Dendritic cell treated with granulocyte-macrophage colony-stimulating factor and Interleukin-4, amounts not matched to agents 40 ng/mL and 50 ng/mL, for 4 days (primary cell): ENCODE measurements around the gene EPB41.

Experiments
- H3K27ac Mint-ChIP-seq: one replicate; pipeline ENCODE4 v1.8.0; 2022; ENCODE audit warnings: mild to moderate bottlenecking, mixed read lengths
- H3K27me3 Mint-ChIP-seq: one replicate; pipeline ENCODE4 v1.8.0; 2022; ENCODE audit warnings: mild to moderate bottlenecking, mixed read lengths
- H3K36me3 Mint-ChIP-seq: one replicate; pipeline ENCODE4 v1.8.0; 2022; ENCODE audit warnings: low read depth, mixed read lengths
- H3K4me1 Mint-ChIP-seq: one replicate; pipeline ENCODE4 v1.8.0; 2022; ENCODE audit warnings: low read depth, mixed read lengths
- H3K4me3 Mint-ChIP-seq: one replicate; pipeline ENCODE4 v1.8.0; 2022; ENCODE audit warnings: mild to moderate bottlenecking, moderate library complexity, mixed read lengths
- H3K9me3 Mint-ChIP-seq: one replicate; pipeline ENCODE4 v1.8.0; 2022; ENCODE audit warnings: mixed read lengths
- intact Hi-C: fragments of 100-400 bp; cut with micrococcal nuclease; formaldehyde crosslinking; loops from one replicate; pipeline ENCODE4 v1.15.0; 2022

Gene EPB41

DNA sequence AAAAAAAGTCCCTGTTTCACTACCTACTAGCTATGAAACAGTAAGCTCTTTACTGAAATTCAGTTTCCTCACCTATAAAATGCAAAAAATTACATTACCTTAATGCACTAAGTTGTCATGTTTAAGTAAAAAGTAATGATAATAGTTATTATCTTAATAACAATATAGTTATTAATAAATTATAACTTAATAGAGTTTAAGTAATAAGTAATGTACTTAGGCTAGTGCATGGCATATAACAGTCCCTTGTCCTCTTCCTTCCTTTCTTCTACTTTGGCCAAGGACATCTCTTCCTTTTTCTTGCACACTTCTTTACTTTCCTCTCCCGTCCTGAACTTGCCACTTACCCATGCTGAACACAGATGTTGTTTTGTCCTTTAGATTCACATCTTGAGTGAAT, 200.3 kb downstream of the EPB41 start:
- no peaks in the 10 kb centered on the region for H3K9me3 Mint-ChIP-seq
- no peak overlapping the region for H3K27ac Mint-ChIP-seq
- H3K36me3 Mint-ChIP-seq, result peaks cover 83% of the 10 kb centered on the region

DNA sequence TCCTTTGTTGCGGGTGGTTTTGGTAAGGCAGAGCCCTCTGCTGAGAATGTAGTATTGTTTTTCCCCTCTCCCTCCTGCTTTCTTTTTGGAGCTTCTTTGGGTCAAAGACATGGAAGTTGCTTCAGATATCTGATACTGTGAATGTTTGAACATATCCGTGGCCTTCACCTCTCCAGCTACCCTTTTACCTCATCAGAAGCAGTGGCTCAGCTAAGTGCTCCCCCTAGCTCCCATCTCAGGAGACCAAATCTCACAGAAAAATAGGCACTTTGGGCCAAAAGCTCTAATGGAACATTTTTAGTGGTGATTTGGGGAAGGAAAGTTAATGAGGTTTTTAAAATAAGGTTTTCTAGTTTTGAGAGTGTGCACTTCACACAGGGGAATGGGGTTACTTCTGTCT, 203.0 kb downstream of the EPB41 start:
- Mint-ChIP-seq H3K27ac (no peak overlapping the region), H3K27me3 (peaks cover 24% of the 10 kb centered on the region), H3K36me3 (peaks cover 59% of the 10 kb centered on the region), H3K9me3 (no peaks in the 10 kb centered on the region), H3K4me1 (no peaks in the 10 kb centered on the region), H3K4me3 (no peak overlapping the region)
- intact Hi-C loops, result no loop called here

More for the DNA sequence above, 200.3 kb downstream of the EPB41 start:
- peaks cover 1% of the 10 kb centered on the region for H3K27me3 Mint-ChIP-seq
- H3K4me3 Mint-ChIP-seq, result no peak overlapping the region
- intact Hi-C loops, result no loop called here
- H3K4me1 Mint-ChIP-seq, result no peaks in the 10 kb centered on the region

DNA sequence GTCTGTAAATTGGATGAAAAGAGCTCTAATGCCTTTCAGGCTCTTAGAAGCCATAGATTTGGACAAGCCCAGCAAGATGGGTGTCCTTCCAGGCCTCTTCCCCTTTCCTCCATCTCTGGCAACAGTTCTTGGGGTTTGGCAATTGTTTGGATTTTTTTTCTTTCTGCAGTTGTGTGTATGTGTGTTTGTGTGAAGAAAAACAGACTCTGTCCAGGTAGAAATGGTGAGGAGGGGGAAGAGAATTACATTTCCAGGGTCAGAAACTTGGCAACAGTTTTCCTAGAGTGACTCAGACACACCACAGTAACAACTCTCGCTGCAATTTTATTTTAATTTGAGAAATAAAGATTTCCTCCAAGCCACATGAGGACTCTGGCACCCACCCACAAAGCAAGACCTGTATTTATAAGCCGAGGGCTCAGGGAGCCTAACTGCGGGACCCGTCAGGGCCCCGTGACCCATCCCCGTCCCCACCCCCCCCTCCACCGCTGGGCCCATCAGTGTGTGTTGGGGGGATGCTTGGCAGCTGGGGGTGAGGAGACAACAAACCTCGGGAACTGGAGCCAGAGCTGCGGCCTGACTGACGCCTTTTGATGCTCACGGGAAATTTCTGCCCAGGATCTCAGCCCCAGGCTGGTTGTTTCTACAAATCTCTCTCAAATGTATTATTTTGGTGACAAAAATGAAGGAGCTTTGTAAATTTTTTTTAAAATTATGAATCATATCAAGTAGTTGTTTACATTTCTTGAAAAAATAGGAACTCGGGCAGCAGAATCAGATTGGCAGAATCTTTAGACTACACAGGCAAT, 205.0 kb downstream of the EPB41 start:
- Mint-ChIP-seq H3K27me3 (peaks cover 40% of the 10 kb centered on the region), H3K4me3 (no peak overlapping the region), H3K9me3 (no peaks in the 10 kb centered on the region), H3K4me1 (peaks cover 9% of the 10 kb centered on the region), H3K36me3 (peaks cover 40% of the 10 kb centered on the region), H3K27ac (no peak overlapping the region)
- intact Hi-C loops, result no loop called here

DNA sequence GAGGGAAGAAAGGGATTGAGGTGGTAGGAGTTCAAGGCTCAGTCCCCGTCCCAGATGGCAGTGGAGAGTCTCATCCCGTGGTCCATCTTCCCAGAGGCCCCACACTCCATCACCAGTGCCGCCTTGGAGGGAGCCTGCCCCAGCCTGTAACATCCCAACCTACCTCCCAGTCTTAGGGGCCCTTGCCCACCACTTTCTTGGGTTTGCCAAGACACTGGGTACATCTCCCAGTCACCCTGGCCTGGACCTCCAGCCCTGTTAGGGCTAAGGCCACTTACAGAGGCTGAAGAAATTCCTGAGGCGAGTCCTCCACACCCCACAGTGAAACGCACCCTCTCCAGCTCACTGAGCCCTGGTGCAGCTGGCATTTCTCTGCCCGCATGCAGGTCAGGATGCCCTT, 206.0 kb downstream of the EPB41 start:
- no peak overlapping the region for H3K27ac Mint-ChIP-seq
- peaks cover 48% of the 10 kb centered on the region for H3K27me3 Mint-ChIP-seq
- H3K9me3 Mint-ChIP-seq, result no peaks in the 10 kb centered on the region
- peaks cover 14% of the 10 kb centered on the region for H3K4me1 Mint-ChIP-seq
- no peak overlapping the region for H3K4me3 Mint-ChIP-seq
- H3K36me3 Mint-ChIP-seq, result peaks cover 40% of the 10 kb centered on the region
- intact Hi-C loops, result no loop called here

DNA sequence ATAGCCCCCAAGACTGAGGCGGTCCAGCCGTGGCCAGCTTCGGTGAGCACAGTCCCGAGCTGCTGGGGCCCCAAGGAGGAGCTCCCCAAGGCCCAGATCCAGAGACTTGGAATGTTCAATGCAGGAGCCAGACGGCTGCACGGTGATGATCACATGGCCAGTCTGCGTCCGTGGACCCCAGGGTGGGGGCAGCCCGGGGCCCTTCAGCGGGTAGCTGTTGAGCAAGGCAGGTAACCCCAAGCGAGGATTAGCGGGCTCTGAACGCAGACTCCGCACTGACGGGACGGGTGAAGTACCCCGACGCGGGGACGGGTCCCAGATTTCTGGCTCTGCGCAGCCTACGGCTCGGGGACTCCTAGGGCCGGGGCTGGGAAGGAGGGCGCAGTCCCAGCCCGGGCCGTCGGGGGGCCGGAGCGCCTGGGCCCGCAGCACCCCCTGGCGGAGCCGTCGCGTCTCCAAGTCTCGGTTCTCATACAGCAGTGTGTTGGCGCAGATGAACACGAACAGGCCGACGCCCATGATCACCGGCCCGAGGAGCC, 206.6 kb downstream of the EPB41 start:
- Mint-ChIP-seq H3K27me3 (peaks cover 55% of the 10 kb centered on the region), H3K9me3 (no peaks in the 10 kb centered on the region), H3K27ac (no peak overlapping the region), H3K4me1 (peaks cover 15% of the 10 kb centered on the region), H3K36me3 (peaks cover 33% of the 10 kb centered on the region), H3K4me3 (no peak overlapping the region)
- intact Hi-C loops, result no loop called here

DNA sequence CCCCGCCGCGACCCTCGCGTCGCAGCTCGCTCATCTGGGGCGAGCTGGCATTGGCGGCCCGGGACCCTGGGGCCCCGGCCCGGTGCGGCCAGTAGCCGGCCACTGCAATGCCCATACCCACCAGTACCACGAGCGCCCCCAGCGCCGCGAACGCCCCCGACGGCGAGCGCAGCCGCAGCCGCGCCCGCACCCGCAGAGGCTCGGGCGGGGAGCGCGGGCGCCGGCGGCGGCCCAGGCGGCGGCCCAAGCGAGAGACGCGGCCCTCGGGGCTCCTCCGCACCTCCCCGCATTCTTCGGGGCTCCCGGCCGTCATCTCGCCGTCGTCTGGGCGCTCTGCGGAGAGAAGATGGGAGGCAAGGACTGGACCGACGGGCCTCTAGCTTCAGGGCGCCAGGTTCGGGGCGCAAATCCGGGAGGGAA, 207.2 kb downstream of the EPB41 start:
- Mint-ChIP-seq H3K4me1 (peaks cover 15% of the 10 kb centered on the region), H3K36me3 (peaks cover 28% of the 10 kb centered on the region), H3K27me3 (peaks cover 60% of the 10 kb centered on the region), H3K27ac (no peak overlapping the region), H3K4me3 (peak overlapping the region; percentile 21), H3K9me3 (no peaks in the 10 kb centered on the region)
- intact Hi-C loops, result no loop called here

DNA sequence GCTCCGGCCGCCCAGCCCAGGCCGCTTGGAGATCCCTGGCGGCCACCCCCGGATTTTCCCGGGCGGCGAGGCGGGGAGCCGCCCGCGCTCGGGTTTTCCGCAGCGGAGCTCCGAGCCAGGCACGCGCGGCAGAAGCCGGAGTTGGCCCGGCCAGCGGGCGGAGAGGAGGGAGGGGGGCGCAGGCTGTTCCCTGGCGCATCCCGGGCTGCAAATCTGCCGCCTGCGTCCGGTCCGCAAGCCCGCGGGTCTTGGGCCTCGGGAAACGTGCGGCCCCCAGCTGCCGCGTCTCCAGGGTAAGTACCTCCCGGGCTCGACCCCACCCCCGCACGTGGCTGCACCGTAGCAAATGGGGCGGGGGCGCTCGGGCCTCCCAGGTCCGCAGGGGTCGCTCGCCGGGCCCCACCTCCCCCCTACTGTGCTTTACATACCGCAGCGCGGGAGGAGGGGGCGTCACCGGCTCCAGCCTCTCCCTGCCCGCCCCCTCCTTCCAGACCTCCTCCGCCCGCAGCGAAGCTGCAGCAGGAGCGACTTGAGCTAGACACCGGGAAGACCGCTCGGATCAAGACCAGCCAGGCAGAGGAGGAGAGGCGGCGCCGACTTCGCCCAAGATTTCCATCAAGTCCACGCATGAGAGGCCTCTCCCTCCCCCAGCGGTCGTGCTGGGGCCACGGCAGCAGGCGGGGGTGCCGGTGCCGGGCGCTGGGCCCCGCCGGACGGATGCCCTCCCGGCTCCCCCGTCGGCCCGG, 207.7 kb downstream of the EPB41 start:
- Mint-ChIP-seq H3K4me1 (peaks cover 15% of the 10 kb centered on the region), H3K9me3 (no peaks in the 10 kb centered on the region), H3K36me3 (peaks cover 23% of the 10 kb centered on the region), H3K27me3 (peaks cover 65% of the 10 kb centered on the region), H3K27ac (no peak overlapping the region), H3K4me3 (peak overlapping the region; percentile 21)
- intact Hi-C loops, result no loop called here

DNA sequence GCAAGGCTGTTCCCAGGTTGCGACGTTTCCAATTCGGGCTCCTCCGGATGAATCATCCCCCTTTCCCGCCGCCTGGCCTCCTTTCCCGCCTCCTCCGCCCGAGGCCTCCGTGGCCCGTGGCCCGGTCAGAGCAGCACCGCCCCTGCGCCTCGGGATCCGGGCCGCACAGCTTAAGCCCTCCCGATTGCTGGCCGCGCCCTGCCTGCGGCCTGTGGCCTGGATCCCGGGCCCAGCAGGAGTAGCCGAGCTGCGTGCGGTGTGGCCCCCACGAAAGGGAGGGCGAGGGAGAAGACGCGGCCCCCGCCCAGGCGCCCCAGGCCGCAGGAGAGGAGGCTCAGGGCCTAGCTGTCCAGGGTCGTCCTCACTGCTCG, 208.3 kb downstream of the EPB41 start:
- H3K36me3 Mint-ChIP-seq, result peaks cover 18% of the 10 kb centered on the region
- H3K27me3 Mint-ChIP-seq, result peaks cover 71% of the 10 kb centered on the region
- peak overlapping the region; percentile 17 for H3K4me3 Mint-ChIP-seq
- intact Hi-C loops, result no loop called here
- no peak overlapping the region for H3K27ac Mint-ChIP-seq
- peaks cover 15% of the 10 kb centered on the region for H3K4me1 Mint-ChIP-seq
- H3K9me3 Mint-ChIP-seq, result no peaks in the 10 kb centered on the region

DNA sequence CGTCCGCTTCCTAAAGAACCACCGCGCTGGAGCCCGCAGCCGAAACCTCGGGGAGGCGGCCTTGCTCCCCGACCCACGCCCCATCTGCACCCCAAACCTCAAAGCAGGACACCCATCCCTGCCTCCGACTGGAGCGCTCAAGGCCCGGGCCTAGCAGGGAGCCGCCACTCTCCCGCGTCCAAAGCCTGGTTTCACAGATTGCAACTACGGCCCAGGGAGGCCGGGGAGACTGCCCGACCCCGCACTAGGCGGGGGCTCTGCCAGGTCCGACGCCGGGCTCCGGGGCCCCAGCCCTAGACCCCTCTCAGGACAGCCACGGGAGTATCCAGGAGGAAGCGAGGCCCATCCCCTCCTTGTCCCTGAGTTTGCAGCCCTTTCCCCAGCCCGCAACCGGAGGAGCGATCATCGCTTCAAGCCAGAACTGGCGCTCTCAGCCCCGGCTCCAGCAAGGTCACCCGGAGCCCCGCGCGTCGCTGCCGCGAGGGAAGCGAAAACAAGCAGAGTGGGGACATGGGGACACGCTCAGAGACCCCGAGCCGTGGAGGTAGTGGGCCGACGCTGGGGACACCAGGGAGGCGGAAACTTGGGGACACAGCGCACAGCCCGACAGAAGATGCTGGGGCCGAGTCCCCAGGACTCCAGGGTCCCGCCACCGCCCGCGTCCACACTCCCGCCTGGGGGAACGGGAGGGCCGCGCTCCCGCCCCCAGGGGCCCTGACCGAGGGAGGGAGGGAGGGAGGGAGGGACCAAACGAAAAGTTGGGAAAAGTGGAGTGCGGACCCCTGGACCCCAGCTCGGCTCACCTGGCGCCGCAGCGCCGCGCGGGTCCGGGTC, 208.9 kb downstream of the EPB41 start:
- Mint-ChIP-seq H3K27me3 (peaks cover 77% of the 10 kb centered on the region), H3K9me3 (no peaks in the 10 kb centered on the region), H3K4me1 (peaks cover 15% of the 10 kb centered on the region), H3K27ac (no peak overlapping the region), H3K4me3 (peak overlapping the region; percentile 62), H3K36me3 (peaks cover 12% of the 10 kb centered on the region)
- intact Hi-C loops, result no loop called here

DNA sequence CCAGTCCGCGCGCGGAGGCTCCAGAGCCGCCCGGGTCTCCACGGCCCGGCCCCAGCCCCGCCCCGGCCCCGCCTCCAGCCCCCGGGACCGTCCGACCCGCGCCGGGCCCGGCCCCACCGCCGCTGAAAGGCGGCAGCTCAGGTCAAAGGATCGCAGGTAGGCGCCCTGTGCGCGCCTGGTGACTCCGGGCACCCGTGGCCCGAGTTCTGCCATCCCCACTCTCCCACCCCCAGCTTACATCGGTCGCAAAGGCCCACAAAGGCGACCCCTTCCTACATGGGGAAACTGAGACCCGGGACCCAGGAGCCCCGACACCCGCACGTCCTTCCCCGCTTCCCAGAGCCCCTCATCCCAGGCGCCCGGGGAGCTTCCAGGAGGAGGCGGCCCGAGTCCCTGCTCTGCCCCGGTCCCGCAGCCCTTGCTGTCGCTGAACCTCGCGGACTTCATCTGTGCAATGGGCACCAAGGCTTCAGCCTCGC, 209.6 kb downstream of the EPB41 start, which contains the start of gene TMEM200B:
TSS of gene TMEM200B (minus strand) at position 17 of the 479 bp plus-strand sequence. CDS start 2,075 bp downstream, outside the sequence.
- intact Hi-C loops, result no loop called here
- Mint-ChIP-seq H3K27me3 (peaks cover 82% of the 10 kb centered on the region), H3K9me3 (no peaks in the 10 kb centered on the region), H3K4me1 (peaks cover 15% of the 10 kb centered on the region), H3K27ac (no peak within 1 kb of the TSS), H3K36me3 (peaks cover 5% of the 10 kb centered on the region), H3K4me3 (peak within 1 kb of the TSS; percentile 74)

DNA sequence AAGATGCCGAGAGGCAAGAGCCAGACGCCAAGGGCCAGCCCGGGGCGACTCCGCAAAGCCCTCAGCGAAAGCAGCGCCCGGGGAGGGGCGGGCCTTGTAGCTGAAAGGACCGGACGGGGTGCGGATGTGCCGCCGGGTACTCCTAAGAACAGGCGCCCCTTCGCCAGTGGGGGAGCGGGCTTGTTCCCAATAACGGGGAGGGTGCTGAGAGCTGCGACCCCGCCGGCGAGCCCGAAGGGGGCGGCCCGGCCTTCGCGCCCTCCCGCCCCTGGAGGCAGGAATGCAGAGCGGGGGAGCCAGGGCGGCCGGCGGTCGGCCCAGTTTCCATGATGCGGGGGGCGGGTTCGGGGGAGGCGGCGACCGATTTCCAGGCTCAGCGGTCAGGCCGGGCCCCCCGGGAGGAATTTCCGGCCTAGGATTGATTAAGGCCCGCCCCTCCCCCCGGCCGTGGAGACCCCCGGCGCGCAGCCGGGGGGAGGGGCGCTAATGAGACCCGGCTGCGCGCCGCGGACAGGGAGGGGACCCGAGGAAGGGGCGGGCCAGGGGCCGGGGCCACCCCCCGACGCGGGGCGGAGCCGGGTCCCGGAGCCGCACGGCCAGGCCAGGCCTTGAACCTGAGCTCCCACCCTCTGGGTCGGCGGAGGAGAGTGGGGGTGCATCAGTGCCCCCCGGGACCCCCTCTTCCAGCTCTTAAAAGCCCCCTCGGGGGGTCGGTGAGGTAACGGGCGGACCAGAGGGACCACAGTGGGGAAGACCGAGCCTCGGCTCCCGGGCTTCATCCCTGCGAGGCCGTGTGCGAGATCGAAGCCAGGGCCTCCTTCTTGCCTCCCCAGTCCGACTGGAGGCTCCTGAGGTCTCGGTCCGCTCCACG, 210.2 kb downstream of the EPB41 start:
- intact Hi-C loops, result no loop called here
- Mint-ChIP-seq H3K9me3 (no peaks in the 10 kb centered on the region), H3K4me3 (peak overlapping the region; percentile 74), H3K27me3 (peaks cover 82% of the 10 kb centered on the region), H3K4me1 (peaks cover 15% of the 10 kb centered on the region), H3K27ac (no peak overlapping the region), H3K36me3 (no peaks in the 10 kb centered on the region)

DNA sequence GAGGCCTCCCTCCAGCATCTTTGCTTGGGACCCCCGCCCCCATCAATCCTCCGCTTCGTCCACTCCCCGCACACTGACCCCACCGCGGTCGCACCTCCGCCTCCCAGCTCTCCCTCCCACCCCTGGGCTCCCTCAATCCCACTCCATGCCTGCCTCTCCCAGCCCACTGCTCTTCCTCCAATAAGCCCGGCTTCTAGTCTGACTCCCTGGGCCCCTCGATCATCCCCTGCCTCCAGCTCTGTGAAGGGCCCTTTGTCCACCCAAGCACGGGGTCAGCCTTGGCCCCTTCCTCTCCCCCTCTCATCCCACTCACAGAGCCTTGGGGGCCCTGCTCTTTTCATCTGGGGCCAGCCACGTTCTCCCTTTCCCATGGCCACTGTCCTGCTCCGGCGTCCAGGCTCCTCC, 210.9 kb downstream of the EPB41 start:
- intact Hi-C loops, result no loop called here
- peaks cover 82% of the 10 kb centered on the region for H3K27me3 Mint-ChIP-seq
- H3K4me1 Mint-ChIP-seq, result peaks cover 15% of the 10 kb centered on the region
- no peak overlapping the region for H3K27ac Mint-ChIP-seq
- peak overlapping the region; percentile 21 for H3K4me3 Mint-ChIP-seq
- no peaks in the 10 kb centered on the region for H3K36me3 Mint-ChIP-seq
- H3K9me3 Mint-ChIP-seq, result no peaks in the 10 kb centered on the region

DNA sequence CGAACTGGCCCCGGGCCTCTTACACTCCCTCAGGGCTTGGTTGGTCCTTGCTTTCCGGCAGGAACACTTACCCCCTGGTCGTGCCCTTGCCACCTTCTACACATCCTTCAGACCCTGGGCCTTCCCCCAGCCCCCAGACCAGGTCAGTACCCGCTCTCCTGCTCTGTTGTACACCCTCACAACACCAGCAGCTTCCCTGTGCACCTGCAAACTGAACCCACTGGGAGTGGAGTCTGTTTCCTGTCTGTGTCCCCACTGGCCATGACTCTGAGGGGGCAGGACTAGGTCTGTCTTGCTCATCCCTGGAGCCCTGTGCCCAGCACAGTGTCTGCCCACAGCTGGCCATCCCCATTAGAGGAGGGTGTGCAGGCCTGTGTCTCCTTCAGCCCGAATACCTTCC, 211.4 kb downstream of the EPB41 start:
- H3K27me3 Mint-ChIP-seq, result peaks cover 79% of the 10 kb centered on the region
- no peak overlapping the region for H3K27ac Mint-ChIP-seq
- H3K4me1 Mint-ChIP-seq, result peaks cover 15% of the 10 kb centered on the region
- H3K4me3 Mint-ChIP-seq, result peak overlapping the region; percentile 21
- intact Hi-C loops, result no loop called here
- no peaks in the 10 kb centered on the region for H3K36me3 Mint-ChIP-seq
- no peaks in the 10 kb centered on the region for H3K9me3 Mint-ChIP-seq
